AG09319 (cell line): ENCODE results near the gene INPP5F.

Experiments
- DNase-seq: peaks from one replicate; pipeline ENCODE4 v3.0.0-alpha.2; 2010; ENCODE audit warnings: low read depth; ENCODE audit errors: extremely low read depth
- CTCF ChIP-seq: IDR thresholded peaks from 2 replicates; pipeline ENCODE4 v1.5.1; 2011; ENCODE audit warnings: low read depth, mild to moderate bottlenecking, inconsistent platforms, low read length, moderate library complexity

The INPP5F gene

GRCh38 chr10:119829429-119829828, 103.6 kb downstream of the INPP5F start:
- TF ChIP-seq CTCF, result no peak
- DNase-seq, result no peak

GRCh38 chr10:119830851-119831250, 105.0 kb downstream of the INPP5F start:
- TF ChIP-seq CTCF, result no peak
- no peak for DNase-seq

- no peak for TF ChIP-seq CTCF
Measured at GRCh38 chr10:119831656-119832055, 105.8 kb downstream of the INPP5F start.

GRCh38 chr10:119832951-119833350, 107.1 kb downstream of the INPP5F start:
- TF ChIP-seq CTCF, result no peak

More at GRCh38 chr10:119831656-119832055, 105.8 kb downstream of the INPP5F start:
- no peak for DNase-seq

GRCh38 chr10:119834188-119834587, 108.3 kb downstream of the INPP5F start:
- no peak for TF ChIP-seq CTCF
- DNase-seq, result no peak

More at GRCh38 chr10:119832951-119833350, 107.1 kb downstream of the INPP5F start:
- DNase-seq, result no peak

- DNase-seq, result no peak
- no peak for TF ChIP-seq CTCF
Measured at GRCh38 chr10:119845656-119846055, 119.8 kb downstream of the INPP5F start.

DNA sequence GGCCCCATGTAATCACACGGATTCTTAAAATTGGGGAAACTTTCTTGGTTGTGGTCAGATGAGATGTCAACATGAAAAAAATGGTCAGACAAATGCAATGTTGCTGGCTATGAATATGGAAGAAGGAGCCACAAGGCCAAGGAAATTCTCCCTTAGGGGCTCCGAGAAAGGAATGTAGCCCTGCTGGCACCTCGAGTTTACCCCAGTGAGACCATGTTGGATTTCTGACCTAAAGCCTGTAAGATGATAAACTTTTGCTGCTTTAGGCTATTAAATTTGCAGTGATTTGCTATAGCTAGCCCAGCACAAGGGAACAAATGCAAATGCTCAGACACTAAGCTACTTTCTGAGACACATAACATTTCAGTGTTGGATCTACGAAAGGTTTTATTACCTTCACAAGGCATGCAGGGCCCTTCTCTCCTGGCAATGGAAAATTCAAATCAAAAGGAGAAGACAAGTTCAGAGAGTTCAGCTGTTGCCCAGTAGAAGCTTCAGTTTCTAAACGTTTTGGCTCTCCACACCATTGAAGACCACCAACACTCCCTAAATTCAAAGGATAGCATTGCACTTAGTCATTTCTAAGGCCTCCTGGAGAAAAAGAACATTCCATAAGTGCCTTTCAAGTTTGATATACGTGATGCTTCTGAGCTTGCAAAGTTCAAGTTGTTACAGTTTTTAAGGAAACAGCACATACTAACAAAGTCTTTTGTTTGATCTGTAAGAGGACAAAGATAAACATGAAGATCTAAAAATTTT, 123.4 kb downstream of the INPP5F start:
- no peak for DNase-seq
- TF ChIP-seq CTCF, result no peak
